OCI-LY7 (cell line): ENCODE results near the gene STUM. TPM values are rescaled to one million over a fixed set of nuclear protein-coding genes. Genes with fewer than 3 reads are reported as not detected.
"Not testable (repeated sequence)": the region's sequence is repeated elsewhere in the genome, so short reads cannot be mapped to it uniquely, and the experiment has no call there.

Experiments used
- BruUV-seq: library from RNA; stranded (reverse); fragments of 400-500 nt; replicated peaks from 2 replicates; lab custom pipeline; 2021; lab: Mats Ljungman, UMichigan
- CTCF ChIA-PET: fragments of 300-600 bp; sonication (Branson Sonifier 250); formaldehyde crosslinking; loops from one replicate; lab custom pipeline; 2022; ENCODE audit warnings: antibody characterized with exemption; ENCODE audit not compliant: unreplicated experiment; lab: Charles Lee
- POLR2A ChIA-PET: fragments of 300-600 bp; sonication (Branson Sonifier 250); formaldehyde crosslinking; loops from one replicate; lab custom pipeline; 2022; ENCODE audit warnings: antibody characterized with exemption; lab: Charles Lee
- DNase-seq: peaks from one replicate; pipeline ENCODE4 v3.0.0-alpha.2; 2015; ENCODE audit warnings: low spot score
- H2AFZ ChIP-seq: fragments of 200-600 bp; sonication (generic), shearing (Covaris generic); 2 replicates; pipeline ENCODE4 v1.6.1; 2014; ENCODE audit warnings: mild to moderate bottlenecking, antibody characterized with exemption, low read length, moderate library complexity
- H3K27ac ChIP-seq: fragments of 200-600 bp; sonication (generic); 2 replicates; pipeline ENCODE4 v1.5.1; 2014; ENCODE audit warnings: mixed run types, low read depth, mild to moderate bottlenecking, moderate library complexity, low read length, inconsistent platforms; ENCODE audit not compliant: poor library complexity, severe bottlenecking
- H3K36me3 ChIP-seq: fragments of 200-600 bp; sonication (generic); 2 replicates; pipeline ENCODE4 v1.6.1; 2014; ENCODE audit warnings: mild to moderate bottlenecking, antibody characterized with exemption, low read length, moderate library complexity, mixed read lengths; ENCODE audit not compliant: insufficient read depth
- H3K4me1 ChIP-seq: fragments of 200-600 bp; sonication (generic); 2 replicates; pipeline ENCODE4 v1.5.1; 2014; ENCODE audit warnings: mild to moderate bottlenecking, low read length; ENCODE audit not compliant: insufficient read depth, poor library complexity, severe bottlenecking
- H3K4me2 ChIP-seq: fragments of 200-600 bp; sonication (generic); 2 replicates; pipeline ENCODE4 v1.6.1; 2014; ENCODE audit warnings: mild to moderate bottlenecking, low read length
- H3K4me3 ChIP-seq: fragments of 200-600 bp; sonication (generic); 2 replicates; pipeline ENCODE4 v1.5.1; 2014; ENCODE audit warnings: mild to moderate bottlenecking, low read depth, low read length; ENCODE audit not compliant: poor library complexity, severe bottlenecking
- H3K79me2 ChIP-seq: fragments of 200-600 bp; sonication (generic); 2 replicates; pipeline ENCODE4 v1.6.1; 2016; ENCODE audit warnings: low read depth, mild to moderate bottlenecking, low read length, moderate library complexity, mixed read lengths; ENCODE audit not compliant: insufficient read depth
- H3K9me2 ChIP-seq: fragments of 200-600 bp; sonication (generic); 2 replicates; pipeline ENCODE4 v1.6.1; 2016; ENCODE audit warnings: mild to moderate bottlenecking, low read length, mixed read lengths; ENCODE audit not compliant: insufficient read depth
- H3K9me3 ChIP-seq: fragments of 200-600 bp; sonication (generic); 2 replicates; pipeline ENCODE4 v1.6.1; 2014; ENCODE audit warnings: mild to moderate bottlenecking, mixed run types, low read length, mixed read lengths
- H4K20me1 ChIP-seq: fragments of 200-600 bp; sonication (generic); 2 replicates; pipeline ENCODE4 v1.6.1; 2014; ENCODE audit warnings: mild to moderate bottlenecking, antibody characterized with exemption, low read length, moderate library complexity, mixed read lengths; ENCODE audit not compliant: insufficient read depth
- CTCF ChIP-seq: fragments of 200-600 bp; sonication (generic); conservative IDR thresholded peaks from 2 replicates; pipeline ENCODE4 v1.5.1; 2014; ENCODE audit warnings: mild to moderate bottlenecking, antibody characterized with exemption, low read length, moderate library complexity, mixed read lengths
- EZH2phosphoT487 ChIP-seq: fragments of 200-600 bp; sonication (generic); IDR thresholded peaks from 2 replicates; pipeline ENCODE4 v1.6.1; 2018; ENCODE audit warnings: low read depth, borderline replicate concordance, mild to moderate bottlenecking, mixed run types, antibody characterized with exemption, low read length, moderate library complexity, mixed read lengths
- intact Hi-C: fragments of 100-400 bp; cut with micrococcal nuclease; formaldehyde crosslinking; loops from one replicate; pipeline ENCODE4 v1.10.0; 2022; ENCODE audit not compliant: unreplicated experiment
- total RNA-seq, 2 experiments: library from RNA; depleted of rRNA in 1 of 2; stranded (reverse); fragments of >200 nt in 1 of 2; shearing (Covaris generic) in 1 of 2; gene quantifications; 2 replicates each; pipeline ENCODE4 v1.2.3, GENCODE V29; 2014 to 2022

STUM gene
- total RNA-seq, 2 experiments from 2014 or later: not detected

GRCh38 chr1:226598455-226598849 is 49.9 kb downstream of the STUM start:
- Histone ChIP-seq H4K20me1 (no peaks in the 10 kb centered on the region), H3K27ac (no peak overlapping the region), H3K9me3 (no peaks in the 10 kb centered on the region), H3K4me1 (peaks cover 12% of the 10 kb centered on the region), H3K9me2 (no peaks in the 10 kb centered on the region), H3K79me2 (no peaks in the 10 kb centered on the region), H2AFZ (no peak overlapping the region), H3K4me3 (no peak overlapping the region), H3K4me2 (no peak overlapping the region), H3K36me3 (no peaks in the 10 kb centered on the region)
- intact Hi-C loops: no loop called here
- no TSS peak for BruUV-seq
- TF ChIP-seq EZH2phosphoT487 (no peak), CTCF (no peak)
- ChIA-PET POLR2A (interaction anchor here (0.9 kb wide), 1 partner anchor 29 kb away, joined by 3 read pairs; no protein-coding TSS in a partner anchor), CTCF (no interaction called here)
- DNase-seq: no peak

- DNase-seq, intact Hi-C loops, H3K36me3 ChIP-seq, H3K4me2 ChIP-seq, H3K79me2 ChIP-seq, BruUV-seq, H3K9me2 ChIP-seq, H4K20me1 ChIP-seq, POLR2A ChIA-PET, CTCF ChIA-PET, H3K4me3 ChIP-seq, H2AFZ ChIP-seq, H3K27ac ChIP-seq, H3K9me3 ChIP-seq: not testable (repeated sequence)
- H3K4me1 ChIP-seq: peaks cover 14% of the 10 kb centered on the region
Observed at GRCh38 chr1:226598955-226599354, 50.4 kb downstream of the STUM start.

GRCh38 chr1:226599636-226600238 is 51.2 kb downstream of the STUM start:
- H3K4me2 ChIP-seq: no peak overlapping the region
- TF ChIP-seq CTCF (no peak), EZH2phosphoT487 (no peak)
- intact Hi-C loops: no loop called here
- POLR2A ChIA-PET: no interaction called here
- no peak overlapping the region for H3K27ac ChIP-seq
- H3K36me3 ChIP-seq: no peaks in the 10 kb centered on the region
- BruUV-seq: no TSS peak
- H3K9me3 ChIP-seq: no peaks in the 10 kb centered on the region
- no peak overlapping the region for H2AFZ ChIP-seq
- peaks cover 14% of the 10 kb centered on the region for H3K4me1 ChIP-seq
- H3K9me2 ChIP-seq: no peaks in the 10 kb centered on the region
- no peak overlapping the region for H3K4me3 ChIP-seq
- CTCF ChIA-PET: no interaction called here
- no peaks in the 10 kb centered on the region for H3K79me2 ChIP-seq
- H4K20me1 ChIP-seq: no peaks in the 10 kb centered on the region
- no peak for DNase-seq
